ENCODE measurements around the gene PDE4D.

PDE4D gene

DNA sequence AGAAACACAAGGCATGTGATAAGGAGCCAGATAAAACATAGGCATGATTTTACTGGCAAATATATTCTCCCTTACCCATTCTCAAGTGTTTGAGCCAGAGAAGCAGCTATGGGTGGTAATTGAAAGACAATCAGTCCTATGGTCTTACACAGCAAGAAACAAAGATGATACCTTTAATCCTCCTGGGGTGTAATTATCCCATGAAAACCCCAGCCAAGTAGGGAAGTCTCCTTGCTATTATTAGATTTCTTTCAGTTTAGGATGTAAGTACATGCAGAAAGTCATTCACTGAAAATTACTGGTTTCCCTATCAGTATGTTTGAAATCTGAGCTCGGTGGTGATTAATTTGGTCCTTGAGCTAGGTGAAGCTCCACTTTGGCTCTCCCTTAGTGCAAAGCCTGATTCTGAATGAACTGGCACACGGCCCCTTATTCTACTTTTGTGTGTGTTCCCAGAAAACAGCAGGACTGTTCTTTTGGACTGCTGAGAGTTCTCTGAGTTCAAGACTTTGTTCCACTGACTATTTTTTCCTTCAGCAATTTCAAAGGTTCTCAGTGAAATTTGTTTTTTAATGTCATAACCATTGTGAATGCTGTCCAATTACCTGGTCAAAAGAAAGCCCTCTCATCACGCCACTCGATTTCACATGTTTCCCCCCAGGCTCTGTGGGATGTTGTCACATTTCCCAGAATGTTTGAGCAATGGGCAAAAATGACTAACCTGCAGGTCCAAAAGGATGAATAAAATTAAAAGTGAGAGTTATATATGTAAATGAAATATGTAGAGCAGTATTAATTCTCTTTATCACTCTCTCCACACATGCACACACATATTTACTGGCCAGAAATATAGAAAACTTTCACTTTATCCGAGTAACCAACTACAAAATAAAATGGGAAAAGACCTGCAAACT, 967.6 kb downstream of the PDE4D start:
- no peak for DNase-seq (ENCODE audit: low read depth)

DNA sequence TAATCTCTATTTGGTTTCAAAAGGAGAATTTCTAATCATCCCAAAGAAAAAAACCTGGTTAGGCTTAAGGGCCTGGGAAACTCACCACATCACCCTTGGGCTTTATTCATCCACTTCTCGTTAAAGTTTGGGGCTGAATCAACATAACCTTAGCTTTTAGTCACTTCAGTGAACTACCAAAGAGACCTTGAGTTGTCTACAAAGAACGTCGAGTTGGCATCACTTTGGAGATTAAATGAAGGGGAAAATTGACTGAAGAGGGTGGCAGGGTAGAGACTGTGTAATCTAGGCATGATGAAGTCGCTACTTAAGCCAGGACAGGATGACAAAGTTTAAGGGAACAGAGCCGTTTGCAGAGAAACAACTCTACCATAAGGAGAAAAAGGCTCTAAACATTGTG, 969.2 kb downstream of the PDE4D start:
- DNase-seq (ENCODE audit: low read depth): no peak

DNA sequence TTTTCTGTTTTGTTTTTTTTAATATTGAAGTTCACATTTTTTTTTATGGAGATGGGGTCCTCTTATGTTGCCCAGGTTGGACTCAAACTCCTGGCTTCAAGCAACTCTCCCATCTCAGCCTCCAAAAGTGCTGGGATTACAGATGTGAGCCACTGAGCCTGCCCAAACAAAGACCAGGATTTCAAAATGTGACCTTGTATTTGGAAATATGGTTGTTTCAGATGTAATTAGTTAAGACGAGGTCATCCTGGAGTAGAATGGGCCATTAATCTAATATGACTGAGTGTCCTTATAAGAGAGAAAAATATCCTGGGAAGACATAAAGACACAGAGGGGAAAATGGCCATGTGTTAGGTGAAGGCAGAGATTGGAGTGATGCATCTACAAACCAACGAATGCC, 970.2 kb downstream of the PDE4D start:
- no peak for DNase-seq (ENCODE audit: low read depth)

DNA sequence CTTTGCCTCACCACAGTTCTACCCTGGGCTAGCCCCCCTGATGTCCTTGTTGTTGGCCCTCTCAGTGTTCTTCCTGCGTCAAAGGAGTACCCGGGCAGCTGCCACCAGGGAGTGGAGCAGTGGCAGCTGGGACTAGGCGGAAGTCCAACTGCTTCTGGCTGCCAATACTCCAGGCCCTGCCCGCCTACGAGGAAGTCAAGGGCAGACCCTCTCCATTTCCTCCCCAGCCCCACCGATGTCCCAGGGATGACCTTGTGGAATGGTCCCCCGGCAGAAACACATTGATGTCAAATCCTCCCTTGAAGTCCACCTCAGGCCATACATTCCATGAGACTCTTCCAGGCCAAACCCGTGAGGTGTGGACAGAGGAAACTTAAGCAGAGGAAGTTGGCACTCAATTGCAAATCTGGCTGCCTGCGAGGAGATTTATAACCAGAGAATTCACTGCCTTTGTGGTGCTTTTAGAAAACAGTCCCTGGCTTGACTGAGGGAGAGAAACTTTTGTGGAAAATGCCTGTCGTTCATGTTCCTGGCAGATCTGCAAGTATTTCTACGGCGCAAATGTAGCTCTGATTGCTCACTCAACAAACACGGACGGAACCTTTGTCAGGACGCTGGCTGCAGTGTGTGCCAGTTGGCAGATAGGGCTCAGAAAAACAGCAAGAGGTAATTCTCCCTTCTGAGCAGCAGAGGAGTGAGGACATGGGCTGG, 970.9 kb downstream of the PDE4D start:
- no peak for DNase-seq (ENCODE audit: low read depth)

DNA sequence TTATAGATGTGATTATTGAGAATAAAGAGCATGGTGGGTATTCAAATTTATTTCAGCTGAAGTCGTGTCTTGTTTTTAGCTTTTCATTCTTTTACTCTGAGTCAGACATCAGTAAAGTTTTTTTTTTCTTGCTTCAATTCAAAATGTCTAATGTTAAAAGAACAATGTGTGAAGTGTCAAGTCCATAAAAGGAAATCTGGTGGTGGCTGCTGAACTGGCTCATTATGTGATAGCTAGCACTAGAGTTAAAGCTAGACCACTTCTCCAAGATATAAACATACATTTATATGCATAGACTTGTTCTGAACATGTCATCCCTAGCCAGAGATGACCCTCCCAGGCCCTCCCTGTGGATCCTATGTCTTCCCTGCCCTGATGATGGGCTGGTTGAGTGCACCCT, 972.4 kb downstream of the PDE4D start:
- DNase-seq (ENCODE audit: low read depth): no peak

DNA sequence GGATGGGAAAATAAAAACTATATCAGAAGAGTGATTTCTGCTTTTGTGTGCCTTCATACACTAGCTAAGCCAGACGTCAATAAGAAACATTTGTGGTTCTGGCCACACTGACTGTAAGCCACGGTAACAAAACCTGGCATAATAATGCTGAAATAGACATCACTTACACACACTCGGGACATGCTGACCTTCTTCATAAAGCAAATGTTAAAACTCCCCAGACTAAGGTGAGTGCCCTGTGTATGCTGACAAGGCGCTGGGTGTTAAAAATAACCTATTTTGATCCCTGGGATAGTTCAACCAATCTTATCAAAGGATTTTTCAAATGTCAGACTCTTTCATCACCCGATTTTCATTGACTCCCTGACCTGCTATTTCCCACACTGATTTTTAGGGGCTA, 973.7 kb downstream of the PDE4D start:
- no peak for DNase-seq (ENCODE audit: low read depth)

Data from activated T-helper 1 cell treated with Interleukin-2 at 50 U/mL for 16 hours (primary cell).